DOHH2 (cell line): ENCODE measurements around the gene LGALS9C.
"Not testable (repeated sequence)": the region's sequence is repeated elsewhere in the genome, so short reads cannot be mapped to it uniquely, and the experiment has no call there.

Experiments
- H3F3A ChIP-seq: fragments of 200-600 bp; sonication (generic), shearing (Covaris generic); 2 replicates; pipeline ENCODE4 v1.6.0; 2016; ENCODE audit warnings: antibody characterized with exemption, mild to moderate bottlenecking; ENCODE audit not compliant: control insufficient read depth, insufficient read depth
- H3K27ac ChIP-seq: fragments of 200-600 bp; sonication (generic); 2 replicates; pipeline ENCODE4 v1.5.1; 2014; ENCODE audit warnings: low read depth, mild to moderate bottlenecking, low read length, moderate library complexity
- H3K27me3 ChIP-seq: fragments of 200-600 bp; sonication (generic); 2 replicates; pipeline ENCODE4 v1.6.1; 2014; ENCODE audit warnings: mild to moderate bottlenecking, low read length, mixed read lengths; ENCODE audit not compliant: control insufficient read depth
- H3K36me3 ChIP-seq: fragments of 200-600 bp; sonication (generic); 2 replicates; pipeline ENCODE4 v1.6.1; 2014; ENCODE audit warnings: mild to moderate bottlenecking, low read length, moderate library complexity, mixed read lengths; ENCODE audit not compliant: control insufficient read depth
- H3K4me1 ChIP-seq: fragments of 200-600 bp; sonication (generic); 2 replicates; pipeline ENCODE4 v1.6.1; 2014; ENCODE audit warnings: mild to moderate bottlenecking, low read length, mixed read lengths; ENCODE audit not compliant: control insufficient read depth
- H3K4me2 ChIP-seq: fragments of 200-600 bp; sonication (generic); 2 replicates; pipeline ENCODE4 v1.6.0; 2014; ENCODE audit warnings: mild to moderate bottlenecking, low read length, moderate library complexity
- H3K4me3 ChIP-seq: fragments of 200-600 bp; sonication (generic); 2 replicates; pipeline ENCODE4 v1.5.1; 2014; ENCODE audit warnings: mild to moderate bottlenecking, low read length, mixed read lengths
- H3K79me2 ChIP-seq: fragments of 200-600 bp; sonication (generic); 2 replicates; pipeline ENCODE4 v1.6.1; 2014; ENCODE audit warnings: mild to moderate bottlenecking, low read length, mixed read lengths; ENCODE audit not compliant: control insufficient read depth
- H3K9me2 ChIP-seq: fragments of 200-600 bp; sonication (generic); replicated peaks from 2 replicates; pipeline ENCODE4 v1.6.1; 2014; ENCODE audit warnings: mild to moderate bottlenecking, low read length, mixed read lengths; ENCODE audit not compliant: control insufficient read depth
- H3K9me3 ChIP-seq: fragments of 200-600 bp; sonication (generic); 2 replicates; pipeline ENCODE4 v1.6.1; 2014; ENCODE audit warnings: antibody characterized with exemption, low read length, mixed read lengths; ENCODE audit not compliant: control insufficient read depth, insufficient read depth
- H4K20me1 ChIP-seq: fragments of 200-600 bp; sonication (generic); 2 replicates; pipeline ENCODE4 v1.6.0; 2014; ENCODE audit warnings: low read depth, mild to moderate bottlenecking, antibody characterized with exemption, low read length, moderate library complexity; ENCODE audit not compliant: control insufficient read depth, insufficient read depth

Gene LGALS9C

DNA sequence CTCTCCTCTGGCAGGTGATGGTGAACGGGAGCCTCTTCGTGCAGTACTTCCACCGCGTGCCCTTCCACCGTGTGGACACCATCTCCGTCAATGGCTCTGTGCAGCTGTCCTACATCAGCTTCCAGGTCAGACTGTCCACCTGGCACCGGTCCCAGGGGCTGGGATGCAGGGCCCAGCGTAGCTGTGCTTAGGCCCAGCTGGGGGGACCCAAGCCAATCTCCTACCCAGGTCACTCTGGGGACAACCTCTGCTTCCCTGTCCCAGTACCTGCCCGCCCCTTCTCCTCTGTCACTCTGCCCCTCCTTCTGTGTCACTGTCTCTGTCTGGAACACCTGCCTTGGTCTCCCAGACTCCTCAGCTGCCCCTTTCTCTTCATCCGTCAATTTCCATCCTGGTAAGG lies 11.0 kb downstream of the LGALS9C start:
- H3K9me3 ChIP-seq, H3K27ac ChIP-seq, H3K27me3 ChIP-seq, H3K9me2 ChIP-seq, H3K79me2 ChIP-seq, H4K20me1 ChIP-seq, H3K36me3 ChIP-seq, H3K4me1 ChIP-seq, H3F3A ChIP-seq, H3K4me3 ChIP-seq, H3K4me2 ChIP-seq: not testable (repeated sequence)

DNA sequence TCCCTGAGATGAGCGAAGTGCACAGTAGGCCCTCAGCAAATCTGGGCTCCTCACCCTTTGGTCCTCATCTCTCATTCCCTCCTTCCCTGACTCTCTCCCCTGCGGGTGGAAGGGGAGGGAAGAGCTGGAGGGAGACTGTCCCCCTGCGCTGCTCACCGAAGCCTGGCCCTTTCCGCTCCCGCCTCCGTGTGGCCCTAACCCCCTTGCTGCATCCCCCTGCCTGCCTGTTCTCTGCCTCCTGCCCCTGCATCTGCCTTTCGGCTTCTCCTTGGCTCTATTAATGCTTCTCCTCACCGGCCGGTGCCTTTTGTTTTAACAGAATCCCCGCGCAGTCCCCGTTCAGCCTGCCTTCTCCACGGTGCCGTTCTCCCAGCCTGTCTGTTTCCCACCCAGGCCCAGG lies 12.0 kb downstream of the LGALS9C start:
- not testable (repeated sequence) for H3K9me2 ChIP-seq, H3F3A ChIP-seq, H3K79me2 ChIP-seq, H3K9me3 ChIP-seq, H3K4me1 ChIP-seq, H3K27me3 ChIP-seq, H3K4me3 ChIP-seq, H3K4me2 ChIP-seq, H3K27ac ChIP-seq, H4K20me1 ChIP-seq, H3K36me3 ChIP-seq

DNA sequence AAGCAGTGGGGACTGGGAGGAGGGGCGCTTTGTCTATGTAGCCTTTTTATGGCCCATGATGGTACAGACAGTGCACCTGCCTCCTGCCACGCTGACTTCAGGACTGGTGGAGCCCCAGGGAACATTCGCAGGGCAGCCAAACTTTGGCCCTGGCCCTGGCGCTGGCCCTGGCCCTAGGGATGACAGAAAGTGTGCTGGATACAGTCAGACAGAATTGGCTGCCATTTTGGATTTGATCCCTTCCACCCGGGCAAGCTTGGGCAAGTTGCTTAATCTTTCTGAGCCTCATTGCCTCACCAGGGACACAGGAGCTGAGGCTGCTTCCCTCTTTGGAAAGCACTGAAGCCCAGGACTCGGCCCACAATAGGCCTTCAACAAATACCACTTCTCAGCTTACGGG lies 13.4 kb downstream of the LGALS9C start:
- H3K79me2 ChIP-seq, H3K27ac ChIP-seq, H3K36me3 ChIP-seq, H3K27me3 ChIP-seq, H3K4me2 ChIP-seq, H3K4me3 ChIP-seq, H3K4me1 ChIP-seq, H3K9me3 ChIP-seq, H3F3A ChIP-seq, H4K20me1 ChIP-seq, H3K9me2 ChIP-seq: not testable (repeated sequence)

- not testable (repeated sequence) for H3F3A ChIP-seq, H3K4me1 ChIP-seq, H3K36me3 ChIP-seq, H4K20me1 ChIP-seq, H3K27ac ChIP-seq, H3K27me3 ChIP-seq, H3K9me3 ChIP-seq, H3K9me2 ChIP-seq, H3K4me3 ChIP-seq, H3K79me2 ChIP-seq
- peak overlapping the region; percentile 34; the same call in 1 of the 2 replicates for H3K4me2 ChIP-seq
These were observed 16.3 kb downstream of the LGALS9C start for GRCh38 chr17:18492712-18493480.

DNA sequence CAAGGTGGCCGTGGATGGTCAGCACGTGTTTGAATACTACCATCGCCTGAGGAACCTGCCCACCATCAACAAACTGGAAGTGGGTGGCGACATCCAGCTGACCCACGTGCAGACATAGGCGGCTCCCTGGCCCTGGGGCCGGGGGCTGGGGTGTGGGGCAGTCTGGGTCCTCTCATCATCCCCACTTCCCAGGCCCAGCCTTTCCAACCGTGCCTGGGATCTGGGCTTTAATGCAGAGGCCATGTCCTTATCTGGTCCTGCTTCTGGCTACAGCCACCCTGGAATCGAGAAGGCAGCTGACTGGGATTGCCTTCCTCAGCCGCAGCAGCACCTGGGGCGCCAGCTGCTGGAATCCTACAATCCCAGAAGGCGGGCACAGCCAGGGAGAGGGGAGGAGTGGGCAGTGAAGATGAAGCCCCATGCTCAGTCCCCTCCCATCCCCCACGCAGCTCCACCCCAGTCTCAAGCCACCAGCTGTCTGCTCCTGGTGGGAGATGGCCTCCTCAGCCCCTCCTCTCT lies 17.7 kb downstream of the LGALS9C start:
- not testable (repeated sequence) for H3K9me3 ChIP-seq, H4K20me1 ChIP-seq

DNA sequence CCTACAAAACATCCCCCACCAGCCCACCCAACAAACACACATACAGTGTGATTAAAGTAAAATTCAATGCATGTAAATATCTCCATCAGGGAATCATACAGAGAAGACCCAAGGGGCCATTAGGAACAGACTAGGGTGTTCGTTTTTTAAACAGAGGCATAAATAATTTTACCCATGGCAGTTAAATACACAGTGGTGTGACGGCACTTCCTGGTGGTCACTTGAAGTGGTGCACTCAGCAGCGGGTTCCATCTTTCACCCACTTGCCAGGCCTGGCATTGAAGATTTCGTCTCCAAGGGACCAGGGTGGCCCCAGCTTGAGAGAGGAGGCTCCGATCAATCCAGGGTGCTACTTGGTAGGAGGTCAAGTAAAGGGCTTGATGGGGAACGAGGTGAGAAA lies 20.5 kb downstream of the LGALS9C start:
- H3K4me2 ChIP-seq = not testable (repeated sequence)

More for the DNA sequence above, 17.7 kb downstream of the LGALS9C start:
- H3K79me2 ChIP-seq, H3F3A ChIP-seq, H3K9me2 ChIP-seq, H3K27ac ChIP-seq, H3K27me3 ChIP-seq, H3K4me1 ChIP-seq, H3K36me3 ChIP-seq, H3K4me3 ChIP-seq, H3K4me2 ChIP-seq: not testable (repeated sequence)

DNA sequence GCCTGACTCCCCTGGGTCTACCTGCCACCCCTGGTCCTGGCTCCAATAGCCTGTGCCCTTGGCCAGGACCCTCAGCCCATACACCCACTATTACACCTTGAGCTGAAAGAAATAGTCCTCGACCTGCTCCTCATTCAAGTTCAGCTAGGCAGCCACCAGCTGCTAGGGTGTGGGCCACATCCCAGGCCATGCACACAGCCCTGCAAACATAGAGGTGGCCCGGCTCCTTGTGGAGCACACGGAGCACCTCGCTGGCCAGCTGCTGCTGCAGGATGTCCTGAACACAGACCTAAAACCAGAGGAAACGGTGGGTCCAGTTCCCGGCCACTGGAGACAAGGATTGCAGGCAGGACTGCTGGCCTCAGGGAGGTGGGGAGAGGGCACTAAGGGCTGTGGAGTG lies 22.5 kb downstream of the LGALS9C start:
- H3K27me3 ChIP-seq, H3K4me1 ChIP-seq, H3F3A ChIP-seq, H3K79me2 ChIP-seq, H4K20me1 ChIP-seq, H3K36me3 ChIP-seq, H3K9me2 ChIP-seq, H3K27ac ChIP-seq, H3K4me2 ChIP-seq, H3K4me3 ChIP-seq, H3K9me3 ChIP-seq: not testable (repeated sequence)

More for the DNA sequence above, 20.5 kb downstream of the LGALS9C start:
- H3F3A ChIP-seq, H3K27ac ChIP-seq, H3K27me3 ChIP-seq, H4K20me1 ChIP-seq, H3K4me1 ChIP-seq, H3K79me2 ChIP-seq, H3K9me3 ChIP-seq, H3K4me3 ChIP-seq, H3K9me2 ChIP-seq, H3K36me3 ChIP-seq: not testable (repeated sequence)

DNA sequence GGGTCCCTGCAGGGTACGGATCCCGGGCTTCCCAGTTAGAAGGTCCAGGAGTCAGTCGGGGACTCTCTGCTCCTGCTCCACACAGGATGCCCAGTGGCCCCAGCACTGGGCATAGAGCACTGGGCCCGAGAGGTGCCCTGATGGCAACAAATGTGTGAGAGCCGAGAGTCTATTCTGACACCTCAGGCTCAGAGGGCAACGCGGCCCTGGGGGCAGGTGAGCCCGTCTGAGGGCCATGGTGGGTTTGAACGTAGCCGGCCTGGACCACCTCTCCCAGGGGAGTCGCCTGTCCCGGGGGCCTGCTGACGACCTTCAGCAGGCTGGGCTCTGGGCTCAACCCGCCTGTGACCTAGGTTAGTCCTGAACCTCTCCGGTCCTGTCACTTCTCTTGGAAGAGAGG lies 23.2 kb downstream of the LGALS9C start:
- not testable (repeated sequence) for H3K79me2 ChIP-seq, H3K27me3 ChIP-seq, H3K4me1 ChIP-seq, H3K4me3 ChIP-seq, H4K20me1 ChIP-seq, H3K9me2 ChIP-seq, H3K9me3 ChIP-seq, H3K4me2 ChIP-seq, H3K36me3 ChIP-seq, H3F3A ChIP-seq, H3K27ac ChIP-seq
